ENCODE data around the gene UGGT2. TPM values are rescaled to one million over a fixed set of nuclear protein-coding genes. Genes with fewer than 3 reads are reported as not detected.

The UGGT2 gene
- total RNA-seq, 1 experiment from 2014 or later = 34.5 TPM

DNA sequence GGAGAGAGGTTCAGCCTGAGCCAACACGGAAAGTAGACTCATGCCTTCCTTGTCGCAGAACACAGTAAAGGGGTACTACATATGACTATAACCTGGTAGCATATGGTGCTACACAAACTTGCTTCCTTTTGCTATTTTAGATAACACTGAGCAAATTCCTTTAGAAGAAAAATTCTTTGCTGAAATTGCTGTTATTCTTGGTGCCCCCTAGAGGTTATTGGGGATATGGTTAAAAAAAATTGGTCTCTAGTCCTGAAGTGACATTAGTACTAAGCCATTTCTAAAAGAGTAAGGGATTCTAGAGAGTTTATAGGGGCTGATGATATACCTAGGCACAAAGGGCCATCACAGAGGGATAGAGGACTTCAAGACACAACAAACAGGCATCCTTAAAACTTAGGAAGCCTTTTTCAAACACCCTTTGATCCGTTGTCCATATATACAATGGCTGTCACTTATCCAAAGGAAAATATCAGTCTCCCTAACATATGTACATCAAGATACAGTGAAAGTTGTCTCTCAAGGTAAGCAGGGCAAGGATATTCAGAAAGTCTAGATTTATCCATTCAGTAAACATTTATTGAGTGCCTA is 22.8 kb upstream of the UGGT2 start:
- Histone ChIP-seq H3K79me1 (ENCODE audit: insufficient read depth, low read depth, low read length, poor library complexity, severe bottlenecking) (no peaks in the 10 kb centered on the region), H3T11ph (ENCODE audit: low read length) (no peak overlapping the region), H4K91ac (ENCODE audit: insufficient read length, low read depth, low read length) (no peak overlapping the region), H3K4ac (ENCODE audit: low read depth, low read length) (no peak overlapping the region), H3K9me3 (ENCODE audit: control insufficient read depth, low read depth, low read length) (no peaks in the 10 kb centered on the region), H3K4me2 (ENCODE audit: insufficient read depth, insufficient read length, low read length) (no peak overlapping the region), H3K56ac (ENCODE audit: insufficient read length, low read depth, low read length) (no peak overlapping the region), H3K18ac (ENCODE audit: insufficient read length, low read depth, low read length) (no peak overlapping the region), H4K20me1 (ENCODE audit: control insufficient read depth, insufficient read depth, insufficient read length) (no peaks in the 10 kb centered on the region), H4K8ac (replicated peaks; ENCODE audit: insufficient read length, low read depth, low read length) (no peak overlapping the region), H3K9ac (ENCODE audit: extremely low read depth, insufficient read length, low read length) (no peak overlapping the region), H2BK15ac (ENCODE audit: low read depth, low read length) (no peak overlapping the region), H2BK12ac (ENCODE audit: insufficient read length, low read depth, low read length) (no peak overlapping the region), H3K27me3 (ENCODE audit: insufficient read depth, low read length) (no peaks in the 10 kb centered on the region), H2BK20ac (ENCODE audit: low read depth, low read length, poor library complexity, severe bottlenecking) (no peak overlapping the region), H3K14ac (ENCODE audit: insufficient read depth, low read length) (no peak overlapping the region), H3K23me2 (ENCODE audit: insufficient read length, low read depth, low read length, poor library complexity, severe bottlenecking) (no peaks in the 10 kb centered on the region), H2AK5ac (ENCODE audit: insufficient read length, low read length) (no peak overlapping the region), H3K27ac (ENCODE audit: insufficient read length, low read depth, low read length) (no peak overlapping the region), H3K79me2 (ENCODE audit: insufficient read depth, low read length) (no peaks in the 10 kb centered on the region), H2BK120ac (ENCODE audit: low read depth, low read length, poor library complexity, severe bottlenecking) (no peak overlapping the region), H2AFZ (ENCODE audit: low read length) (no peak overlapping the region), H2BK5ac (ENCODE audit: insufficient read length, low read length) (no peak overlapping the region), H3K4me1 (ENCODE audit: insufficient read depth, low read length) (no peaks in the 10 kb centered on the region), H4K5ac (ENCODE audit: insufficient read length, low read depth, low read length) (no peak overlapping the region), H3K23ac (ENCODE audit: insufficient read length, low read depth, low read length) (no peak overlapping the region)
- no CpG with 5 or more reads among the region's 3 CpGs for WGBS (ENCODE audit: extremely low coverage, insufficient read length, low lambda C conversion rate)
- no peaks in the 10 kb centered on the region for H3K27me3 Mint-ChIP-seq (ENCODE audit: low read depth)
- peaks cover 2 to 3% of the 10 kb centered on the region in 2 experiments; a peak in 3 of 4 replicates for H3K4me1 Mint-ChIP-seq
- no peak overlapping the region for H3K27ac Mint-ChIP-seq
- DNase-seq = no peak
- H3K4me3 Mint-ChIP-seq = no peak overlapping the region
- H3K36me3 Mint-ChIP-seq (ENCODE audit: insufficient read depth in 1 of 3, low read depth in 3 of 3) = no peaks in the 10 kb centered on the region
- TF ChIP-seq, protein P1, sequence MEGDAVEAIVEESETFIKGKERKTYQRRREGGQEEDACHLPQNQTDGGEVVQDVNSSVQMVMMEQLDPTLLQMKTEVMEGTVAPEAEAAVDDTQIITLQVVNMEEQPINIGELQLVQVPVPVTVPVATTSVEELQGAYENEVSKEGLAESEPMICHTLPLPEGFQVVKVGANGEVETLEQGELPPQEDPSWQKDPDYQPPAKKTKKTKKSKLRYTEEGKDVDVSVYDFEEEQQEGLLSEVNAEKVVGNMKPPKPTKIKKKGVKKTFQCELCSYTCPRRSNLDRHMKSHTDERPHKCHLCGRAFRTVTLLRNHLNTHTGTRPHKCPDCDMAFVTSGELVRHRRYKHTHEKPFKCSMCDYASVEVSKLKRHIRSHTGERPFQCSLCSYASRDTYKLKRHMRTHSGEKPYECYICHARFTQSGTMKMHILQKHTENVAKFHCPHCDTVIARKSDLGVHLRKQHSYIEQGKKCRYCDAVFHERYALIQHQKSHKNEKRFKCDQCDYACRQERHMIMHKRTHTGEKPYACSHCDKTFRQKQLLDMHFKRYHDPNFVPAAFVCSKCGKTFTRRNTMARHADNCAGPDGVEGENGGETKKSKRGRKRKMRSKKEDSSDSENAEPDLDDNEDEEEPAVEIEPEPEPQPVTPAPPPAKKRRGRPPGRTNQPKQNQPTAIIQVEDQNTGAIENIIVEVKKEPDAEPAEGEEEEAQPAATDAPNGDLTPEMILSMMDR (conservative IDR thresholded peaks at IDR 0.05) = peak; percentile 75
- H3K9me3 Mint-ChIP-seq = no peaks in the 10 kb centered on the region
